DND-41 (cell line): ENCODE results near the gene EML3.

Experiments used
- EZH2 ChIP-seq: IDR thresholded peaks from 3 replicates; pipeline ENCODE4 v1.6.1; 2012; ENCODE audit warnings: borderline replicate concordance, low read depth, mild to moderate bottlenecking, moderate library complexity, low read length, inconsistent platforms; ENCODE audit not compliant: severe bottlenecking
- TF ChIP-seq, protein P1 (sequence below): IDR thresholded peaks from 2 replicates; pipeline ENCODE4 v1.5.1; 2012; ENCODE audit warnings: borderline replicate concordance, low read length, moderate library complexity, mild to moderate bottlenecking; ENCODE audit not compliant: poor library complexity, severe bottlenecking; ENCODE audit errors: extremely low read depth

DNA sequence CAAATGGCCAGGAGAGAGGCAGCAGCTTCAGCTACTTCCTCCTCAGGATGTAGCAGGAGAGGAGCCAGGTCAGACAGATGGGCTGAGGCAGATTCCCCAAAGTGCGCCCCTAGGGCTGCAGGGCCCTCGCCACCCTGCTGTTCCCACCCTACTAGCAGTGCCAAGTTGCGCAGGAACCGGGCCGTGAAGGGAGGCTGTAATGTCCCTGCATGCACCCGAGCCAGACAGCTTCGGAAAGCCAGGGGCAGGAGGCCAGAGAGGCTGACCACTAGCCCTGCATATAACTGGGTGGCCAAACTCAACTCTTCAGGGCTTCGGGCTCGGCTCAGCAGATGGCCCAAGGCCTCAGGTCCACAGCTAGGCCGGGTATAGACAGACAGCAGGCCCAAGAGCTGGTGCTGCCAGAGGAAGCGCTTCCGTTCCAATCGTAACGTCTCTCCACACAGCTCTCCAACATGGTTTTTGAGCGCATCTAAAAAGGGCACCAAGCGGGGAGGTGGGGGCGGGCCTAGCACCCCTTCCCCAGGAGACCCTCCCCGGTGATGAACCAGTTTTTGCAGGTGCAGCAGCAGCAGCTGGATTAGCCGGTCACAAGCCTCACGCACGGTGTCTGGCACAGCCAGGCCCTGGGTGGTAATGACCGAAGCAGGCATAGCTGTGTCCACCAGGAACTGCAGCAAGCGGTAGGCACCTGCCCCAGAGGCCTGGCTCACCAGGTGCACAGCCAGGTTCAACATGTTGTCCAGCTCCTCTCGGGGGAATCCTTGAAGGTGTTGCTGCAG is 35.8 kb upstream of the EML3 start:
- TF ChIP-seq, protein P1, sequence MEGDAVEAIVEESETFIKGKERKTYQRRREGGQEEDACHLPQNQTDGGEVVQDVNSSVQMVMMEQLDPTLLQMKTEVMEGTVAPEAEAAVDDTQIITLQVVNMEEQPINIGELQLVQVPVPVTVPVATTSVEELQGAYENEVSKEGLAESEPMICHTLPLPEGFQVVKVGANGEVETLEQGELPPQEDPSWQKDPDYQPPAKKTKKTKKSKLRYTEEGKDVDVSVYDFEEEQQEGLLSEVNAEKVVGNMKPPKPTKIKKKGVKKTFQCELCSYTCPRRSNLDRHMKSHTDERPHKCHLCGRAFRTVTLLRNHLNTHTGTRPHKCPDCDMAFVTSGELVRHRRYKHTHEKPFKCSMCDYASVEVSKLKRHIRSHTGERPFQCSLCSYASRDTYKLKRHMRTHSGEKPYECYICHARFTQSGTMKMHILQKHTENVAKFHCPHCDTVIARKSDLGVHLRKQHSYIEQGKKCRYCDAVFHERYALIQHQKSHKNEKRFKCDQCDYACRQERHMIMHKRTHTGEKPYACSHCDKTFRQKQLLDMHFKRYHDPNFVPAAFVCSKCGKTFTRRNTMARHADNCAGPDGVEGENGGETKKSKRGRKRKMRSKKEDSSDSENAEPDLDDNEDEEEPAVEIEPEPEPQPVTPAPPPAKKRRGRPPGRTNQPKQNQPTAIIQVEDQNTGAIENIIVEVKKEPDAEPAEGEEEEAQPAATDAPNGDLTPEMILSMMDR = no peak
- no peak for TF ChIP-seq EZH2
